HEK293 (cell line): Measurements from ENCODE around the gene EEFSEC.

Source experiments
- CTCF ChIA-PET: fragments of 350-600 bp; formaldehyde crosslinking; extraction: SDS; loops from one replicate; lab custom pipeline; 2021; ENCODE audit warnings: antibody characterized with exemption; lab: Yijun Ruan, JAX
- POLR2A ChIA-PET: fragments of 300-600 bp; formaldehyde crosslinking; extraction: SDS; loops from one replicate; lab custom pipeline; 2020; ENCODE audit warnings: antibody characterized with exemption, inconsistent platforms; lab: Yijun Ruan, JAX
- H3K27ac ChIP-seq: fragments of 200-500 bp; sonication (Bioruptor generic); 2 replicates; pipeline ENCODE4 v1.5.1; 2014; ENCODE audit warnings: low read depth, low read length, control low read depth, inconsistent platforms; ENCODE audit errors: extremely low read depth
- H3K36me3 ChIP-seq, 2 experiments: fragments of 200-500 bp in 1 of 2; sonication (Bioruptor generic) in 1 of 2; 1 replicate in 1 of 2; 2 replicates in 1 of 2; pipeline ENCODE4 v1.5.1; 2014 to 2017; ENCODE audit warnings: inconsistent platforms in 2 of 2, low read length in 2 of 2; ENCODE audit not compliant: control insufficient read depth in 2 of 2, insufficient read depth in 1 of 2
- H3K4me1 ChIP-seq: fragments of 200-500 bp; sonication (Bioruptor generic); 2 replicates; pipeline ENCODE4 v1.5.1; 2014; ENCODE audit warnings: mild to moderate bottlenecking, low read length, inconsistent platforms; ENCODE audit not compliant: control insufficient read depth, insufficient read depth
- H3K4me3 ChIP-seq: 2 replicates; pipeline ENCODE4 v1.5.1; 2011; ENCODE audit warnings: low read depth, mild to moderate bottlenecking, control low read depth, low read length, moderate library complexity
- H3K9me3 ChIP-seq: fragments of 200-500 bp; sonication (Bioruptor generic); 2 replicates; pipeline ENCODE4 v1.5.1; 2014; ENCODE audit warnings: low read depth, low read length, inconsistent platforms; ENCODE audit not compliant: control insufficient read depth, insufficient read depth
- CTCF ChIP-seq: fragments of 450-650 bp; formaldehyde crosslinking; IDR thresholded peaks from 2 replicates; pipeline ENCODE4 v1.5.1; 2016; ENCODE audit warnings: missing biosample characterization, missing genetic modification characterization
- INSM2 ChIP-seq: fragments of 450-650 bp; formaldehyde crosslinking; IDR thresholded peaks from 2 replicates; pipeline ENCODE4 v1.5.1; 2016; ENCODE audit warnings: missing biosample characterization, missing genetic modification characterization
- KLF1 ChIP-seq: fragments of 450-650 bp; formaldehyde crosslinking; IDR thresholded peaks from 2 replicates; pipeline ENCODE4 v1.5.1; 2016; ENCODE audit warnings: missing biosample characterization, missing genetic modification characterization
- MZF1 ChIP-seq: fragments of 450-650 bp; formaldehyde crosslinking; IDR thresholded peaks from 2 replicates; pipeline ENCODE4 v1.5.1; 2017; ENCODE audit warnings: missing biosample characterization, missing genetic modification characterization, borderline replicate concordance
- ZNF140 ChIP-seq: fragments of 450-650 bp; formaldehyde crosslinking; IDR thresholded peaks from 2 replicates; pipeline ENCODE4 v1.5.1; 2016; ENCODE audit warnings: missing biosample characterization, missing genetic modification characterization
- ZNF146 ChIP-seq: fragments of 450-650 bp; formaldehyde crosslinking; IDR thresholded peaks from 2 replicates; pipeline ENCODE4 v1.5.1; 2016; ENCODE audit warnings: missing biosample characterization, missing genetic modification characterization
- ZNF24 ChIP-seq: fragments of 450-650 bp; formaldehyde crosslinking; IDR thresholded peaks from 2 replicates; pipeline ENCODE4 v1.5.1; 2016; ENCODE audit warnings: missing biosample characterization, missing genetic modification characterization
- ZNF274 ChIP-seq, 2 experiments: fragments of 200-500 bp in 1 of 2; fragments of 450-650 bp in 1 of 2; sonication (Bioruptor generic) in 1 of 2; formaldehyde crosslinking in 1 of 2; IDR thresholded peaks; 2 replicates each; pipeline versions ENCODE4 v1.5.1 to v1.6.1; 2014 to 2016; ENCODE audit warnings: borderline replicate concordance in 1 of 2, inconsistent platforms in 1 of 2, low read length in 1 of 2, missing biosample characterization in 1 of 2, missing genetic modification characterization in 1 of 2
- ZNF280C ChIP-seq: fragments of 450-650 bp; formaldehyde crosslinking; IDR thresholded peaks from 2 replicates; pipeline ENCODE4 v1.5.1; 2016; ENCODE audit warnings: missing biosample characterization, missing genetic modification characterization
- ZNF341 ChIP-seq: fragments of 450-650 bp; formaldehyde crosslinking; IDR thresholded peaks from 2 replicates; pipeline ENCODE4; 2016; ENCODE audit warnings: low read depth, missing biosample characterization, missing genetic modification characterization
- ZNF488 ChIP-seq: fragments of 450-650 bp; formaldehyde crosslinking; IDR thresholded peaks from 2 replicates; pipeline ENCODE4 v1.5.1; 2016; ENCODE audit warnings: missing biosample characterization, missing genetic modification characterization
- ZNF560 ChIP-seq: fragments of 450-650 bp; formaldehyde crosslinking; IDR thresholded peaks from 2 replicates; pipeline ENCODE4 v1.5.1; 2017; ENCODE audit warnings: missing biosample characterization, missing genetic modification characterization, borderline replicate concordance
- ZNF571 ChIP-seq: fragments of 450-650 bp; formaldehyde crosslinking; IDR thresholded peaks from 2 replicates; pipeline ENCODE4 v1.5.0; 2017; ENCODE audit warnings: missing biosample characterization, missing genetic modification characterization
- ZNF610 ChIP-seq: fragments of 450-650 bp; formaldehyde crosslinking; IDR thresholded peaks from 2 replicates; pipeline ENCODE4 v1.5.1; 2016; ENCODE audit warnings: missing biosample characterization, missing genetic modification characterization, borderline replicate concordance
- ZNF701 ChIP-seq: fragments of 450-650 bp; formaldehyde crosslinking; IDR thresholded peaks from 2 replicates; pipeline ENCODE4 v1.5.1; 2016; ENCODE audit warnings: missing biosample characterization, missing genetic modification characterization
- ZXDB ChIP-seq: fragments of 450-650 bp; formaldehyde crosslinking; IDR thresholded peaks from 2 replicates; pipeline ENCODE4 v1.5.1; 2016; ENCODE audit warnings: missing biosample characterization, missing genetic modification characterization

The EEFSEC gene

GRCh38 chr3:128190501-128190900 is 37.2 kb downstream of the EEFSEC start:
- H3K4me3 ChIP-seq: no peak overlapping the region
- H3K27ac ChIP-seq: no peak overlapping the region
- 0 out of 2 replicates have a peak, but pooled peaks cover 2% of the 10 kb centered on the region for H3K4me1 ChIP-seq
- TF ChIP-seq ZNF488 (no peak), ZNF140 (no peak), CTCF (tag by site-specific recombination) (no peak), ZNF274 (IDR thresholded peaks at IDR 0.05; ENCODE audit: low read length) (no peak), ZNF274 (tag by site-specific recombination; IDR thresholded peaks at IDR 0.05; ENCODE audit: borderline replicate concordance) (no peak), ZXDB (tag by site-specific recombination) (no peak), ZNF560 (tag by site-specific recombination) (no peak)
- TF ChIP-seq, all 188 proteins: peak for 0
- ChIA-PET POLR2A (no interaction called here), CTCF (no interaction called here)
- no peaks in the 10 kb centered on the region for H3K36me3 ChIP-seq
- no peaks in the 10 kb centered on the region for H3K9me3 ChIP-seq

- CTCF ChIA-PET: no interaction called here
- POLR2A ChIA-PET: interaction anchor here (0.6 kb wide), 1 partner anchor 19 kb away, joined by 3 read pairs; no protein-coding TSS in a partner anchor
These were observed 38.9 kb downstream of the EEFSEC start for GRCh38 chr3:128192131-128192530.

More at GRCh38 chr3:128192131-128192530, 38.9 kb downstream of the EEFSEC start:
- TF ChIP-seq KLF1 (no peak), ZNF701 (tag by site-specific recombination) (no peak), ZNF24 (no peak), INSM2 (tag by site-specific recombination) (no peak), ZNF610 (tag by site-specific recombination) (no peak), MZF1 (no peak), ZNF280C (tag by site-specific recombination) (no peak), ZNF146 (tag by site-specific recombination) (no peak), ZNF571 (tag by site-specific recombination) (no peak), ZNF341 (tag by site-specific recombination) (no peak)
- Histone ChIP-seq H3K4me1 (0 out of 2 replicates have a peak, but pooled peaks cover 2% of the 10 kb centered on the region), H3K27ac (no peak overlapping the region), H3K4me3 (no peak overlapping the region), H3K9me3 (no peaks in the 10 kb centered on the region), H3K36me3 (no peaks in the 10 kb centered on the region)
